ENCODE data around the gene STRA6. TPM values are rescaled to one million over a fixed set of nuclear protein-coding genes. Genes with fewer than 3 reads are reported as not detected.

Gene STRA6
- total and polyA plus RNA-seq, 2 of the 8 experiments (the other 6 are each of a cell fraction or from before 2014, with no cell fraction given) = 9.3 to 14.5 TPM

- H3K79me2 ChIP-seq (ENCODE audit: control insufficient read depth in 1 of 2, insufficient read depth in 2 of 2, low read length in 2 of 2) = no peaks in the 10 kb centered on the region
- H2BK20ac ChIP-seq (ENCODE audit: low read length) = no peak overlapping the region; the same call in 1 of the 2 replicates
- no peak for DNase-seq (ENCODE audit: low read depth in 1 of 2, low spot score in 2 of 2)
- H2AK5ac ChIP-seq (ENCODE audit: low read depth, low read length) = no peak overlapping the region
- H3K4ac ChIP-seq (replicated peaks; ENCODE audit: insufficient read length, low read depth, low read length) = no peak overlapping the region
- no peaks in the 10 kb centered on the region for H4K20me1 ChIP-seq (replicated peaks in 1 of 2; ENCODE audit: control insufficient read depth in 1 of 2, insufficient read depth in 2 of 2, low read length in 2 of 2)
- no peak overlapping the region for H3K14ac ChIP-seq (ENCODE audit: insufficient read length)
- H2BK15ac ChIP-seq (ENCODE audit: low read length) = no peak overlapping the region
- no peak overlapping the region for H4K91ac ChIP-seq (replicated peaks; ENCODE audit: insufficient read length, low read length)
- H3K36me3 ChIP-seq (ENCODE audit: control insufficient read depth in 2 of 4, insufficient read depth in 4 of 4, low read length in 3 of 4) = no peaks in the 10 kb centered on the region
- no peak overlapping the region for H3K18ac ChIP-seq (ENCODE audit: extremely low read depth, low read length)
- H4K5ac ChIP-seq (ENCODE audit: insufficient read length, low read depth, low read length) = no peak overlapping the region
- H2BK120ac ChIP-seq (replicated peaks; ENCODE audit: low read depth, low read length) = no peak overlapping the region
- no peak overlapping the region for H3K23ac ChIP-seq (ENCODE audit: insufficient read length)
- H3K23me2 ChIP-seq (ENCODE audit: low read depth, low read length) = peaks cover 3% of the 10 kb centered on the region; the same call in 1 of the 2 replicates
- peaks cover 13 to 28% (median 24%) of the 10 kb centered on the region in 4 experiments for H3K27me3 ChIP-seq (replicated peaks in 1 of 4; ENCODE audit: control insufficient read depth in 3 of 4, extremely low read depth in 1 of 4, insufficient read depth in 3 of 4, low read length in 3 of 4)
- no peak overlapping the region for H3K9ac ChIP-seq (replicated peaks in 1 of 4; ENCODE audit: extremely low read depth in 1 of 4, low read depth in 3 of 4, low read length in 3 of 4)
- CTCF ChIA-PET (ENCODE audit: partially characterized antibody) = interaction anchor here (4.1 kb wide), 1 partner anchor 14 kb away, joined by 24 read pairs; no protein-coding TSS in a partner anchor
- H2BK5ac ChIP-seq (ENCODE audit: low read depth, low read length) = no peak overlapping the region
- no peak overlapping the region for H3K4me3 ChIP-seq (ENCODE audit: extremely low read depth in 1 of 4, insufficient read depth in 2 of 4, low read depth in 3 of 4, low read length in 4 of 4)
- POLR2A ChIA-PET (ENCODE audit: partially characterized antibody) = no interaction called here
- H3K56ac ChIP-seq (replicated peaks; ENCODE audit: insufficient read length, low read depth, low read length) = no peak overlapping the region
- peaks cover 8 to 33% (median 10%) of the 10 kb centered on the region in 4 experiments; a peak in 6 of 7 replicates for H3K4me1 ChIP-seq (replicated peaks in 1 of 4; ENCODE audit: control insufficient read depth in 3 of 4, insufficient read depth in 4 of 4, low read length in 3 of 4)
- WGBS, 2 experiments (ENCODE audit: extremely low coverage in 1 of 2, insufficient coverage in 1 of 2, insufficient read length in 1 of 2, insufficient replicate concordance in 2 of 2, low coverage in 1 of 2, low lambda C conversion rate in 2 of 2, missing lambda C conversion rate in 1 of 2) = 91% methylated on average over 1 of the region's 1 CpG; no CpG with 5 or more reads in 1 of the 2 experiments
- peaks cover 0 to 6% of the 10 kb centered on the region in 2 experiments; a peak in 2 of 4 replicates for H3K9me3 ChIP-seq (ENCODE audit: insufficient read depth in 2 of 2, low read depth in 1 of 2, low read length in 1 of 2)
- TF ChIP-seq SIN3A (conservative IDR thresholded peaks at IDR 0.05 in 1 of 2, IDR thresholded peaks at IDR 0.05 in 1 of 2; ENCODE audit: low read depth in 1 of 2, low read length in 2 of 2) (no peak), MAX (IDR thresholded peaks at IDR 0.05) (no peak), HDAC2 (IDR thresholded peaks at IDR 0.05; ENCODE audit: borderline replicate concordance in 1 of 2, low read depth in 2 of 2, low read length in 2 of 2) (no peak)
- H3K79me1 ChIP-seq (ENCODE audit: low read depth, low read length) = no peaks in the 10 kb centered on the region
- FAIRE-seq = no peak
- H3K27ac ChIP-seq (ENCODE audit: low read depth, low read length) = no peak overlapping the region
- no peak overlapping the region for H2BK12ac ChIP-seq (ENCODE audit: low read depth, low read length)
- no peak overlapping the region for H2AFZ ChIP-seq (ENCODE audit: low read length)
- no peak overlapping the region for H3K4me2 ChIP-seq (ENCODE audit: insufficient read depth in 1 of 2, low read depth in 2 of 2, low read length in 2 of 2)
- no peak overlapping the region for H4K8ac ChIP-seq (ENCODE audit: extremely low read depth, insufficient read depth, low read length)
These were observed 61.0 kb downstream of the STRA6 start for GRCh38 chr15:74141591-74141990.

Data from H1 (cell line).